Stimulated activated CD4-positive, alpha-beta T cell treated with anti-CD3 and anti-CD28 coated beads, Interleukin-4, amount 100 ng/mL, for 1 hour (primary cell): ENCODE measurements around the gene N4BP3.

Experiments used
- DNase-seq: peaks from one replicate; pipeline ENCODE4 v3.0.0-alpha.2; 2020

The N4BP3 gene

GRCh38 chr5:178103612-178104011, 9.7 kb upstream of the N4BP3 start:
- DNase-seq = no peak

- DNase-seq = no peak
Measured at GRCh38 chr5:178104492-178104891, 8.8 kb upstream of the N4BP3 start.

- DNase-seq = no peak
Measured at GRCh38 chr5:178106086-178106485, 7.2 kb upstream of the N4BP3 start.

- DNase-seq = no peak
Measured at GRCh38 chr5:178106556-178107239, 6.6 kb upstream of the N4BP3 start.

GRCh38 chr5:178107756-178108310, 5.5 kb upstream of the N4BP3 start:
- no peak for DNase-seq

- no peak for DNase-seq
Measured at GRCh38 chr5:178108446-178108845, 4.9 kb upstream of the N4BP3 start.

GRCh38 chr5:178108966-178109365, 4.4 kb upstream of the N4BP3 start:
- DNase-seq = no peak

GRCh38 chr5:178110511-178110910, 2.8 kb upstream of the N4BP3 start:
- no peak for DNase-seq

- no peak for DNase-seq
Measured at GRCh38 chr5:178111925-178112324, 1.4 kb upstream of the N4BP3 start.

- DNase-seq = no peak
Measured at GRCh38 chr5:178112545-178112944, 787 bp upstream of the N4BP3 start.

- peak; percentile 39 for DNase-seq
Measured at GRCh38 chr5:178113841-178114324, 551 bp downstream of the N4BP3 start.

GRCh38 chr5:178114325-178115135, 1.2 kb downstream of the N4BP3 start:
- DNase-seq = peak; percentile 44

GRCh38 chr5:178115136-178115813, 1.9 kb downstream of the N4BP3 start:
- DNase-seq = no peak

- no peak for DNase-seq
Measured at GRCh38 chr5:178115814-178116142, 2.4 kb downstream of the N4BP3 start.

GRCh38 chr5:178116143-178116885, 3.0 kb downstream of the N4BP3 start:
- DNase-seq = peak; percentile 52

GRCh38 chr5:178117923-178118701, 4.8 kb downstream of the N4BP3 start:
- no peak for DNase-seq

GRCh38 chr5:178119915-178120606, 6.7 kb downstream of the N4BP3 start:
- DNase-seq = no peak

GRCh38 chr5:178120607-178121357, 7.5 kb downstream of the N4BP3 start:
- DNase-seq = peak; percentile 78

GRCh38 chr5:178121391-178122276, 8.3 kb downstream of the N4BP3 start:
- no peak for DNase-seq
